ENCODE data around the gene KIF17.

Gene KIF17

GRCh38 chr1:20616847-20617487 is 100.8 kb downstream of the KIF17 start:
- DNase-seq = no peak

GRCh38 chr1:20615946-20616846 is 101.6 kb downstream of the KIF17 start:
- no peak for DNase-seq

- DNase-seq = no peak
These were observed 103.7 kb downstream of the KIF17 start for GRCh38 chr1:20614131-20614579.

Measured in Kasumi-1 (cell line).